ENCODE data around the gene PTPRS. TPM values are rescaled to one million over a fixed set of nuclear protein-coding genes. Genes with fewer than 3 reads are reported as not detected.
A peak's percentile ranks its signal among the peaks of the same experiment; 100 is the strongest.
"Not testable (repeated sequence)": the region's sequence is repeated elsewhere in the genome, so short reads cannot be mapped to it uniquely, and the experiment has no call there.

The PTPRS gene
- total RNA-seq, 1 donor from 2014 or later: 1,064 TPM

DNA sequence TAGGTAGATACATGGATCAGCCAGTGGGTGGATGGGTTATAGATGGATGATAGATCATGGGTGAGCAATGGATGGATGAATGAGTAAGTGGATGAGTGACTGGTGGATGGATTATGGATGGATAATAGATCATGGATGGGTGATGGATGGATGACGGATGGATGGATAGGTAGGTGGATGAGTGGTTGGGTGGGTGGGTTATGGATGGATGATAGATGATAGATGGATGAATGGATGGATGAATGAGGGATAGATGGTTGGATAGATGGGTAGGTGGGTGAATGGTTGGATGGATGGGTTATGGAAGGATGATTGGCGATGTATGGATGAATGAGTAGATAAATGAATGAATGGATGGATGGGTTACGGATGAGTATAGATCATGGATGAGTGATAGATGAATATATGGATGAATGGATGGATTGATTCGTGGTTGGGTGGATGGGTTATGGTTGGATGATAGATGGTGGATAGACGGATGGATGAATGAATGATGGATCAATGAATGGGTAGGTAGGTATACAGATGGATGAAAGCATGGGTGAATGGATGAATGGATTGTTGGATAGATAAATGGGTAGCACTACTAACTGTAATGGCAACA is 27.0 kb upstream of the PTPRS start:
- peaks cover 4% of the 10 kb centered on the region for H3K27me3 Mint-ChIP-seq (ENCODE audit: unreplicated experiment)

DNA sequence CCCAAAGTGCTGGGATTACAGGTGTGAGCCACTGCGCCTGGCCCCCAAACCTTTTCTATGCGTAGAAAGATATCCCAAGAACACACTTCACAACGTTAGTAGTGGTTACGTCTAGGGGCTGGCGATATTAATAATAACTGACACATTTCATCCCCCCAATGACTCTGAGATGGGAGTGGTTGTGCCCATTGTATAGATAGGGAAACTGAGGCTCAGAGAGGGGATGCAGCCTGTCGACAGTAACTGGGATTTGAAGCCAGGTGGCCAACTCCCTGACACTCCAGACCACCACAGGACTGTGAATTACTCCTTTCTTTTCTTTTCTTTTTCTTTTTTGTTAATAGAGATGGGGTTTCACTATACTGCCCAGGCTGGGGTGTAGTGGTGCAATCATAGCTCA is 25.3 kb upstream of the PTPRS start:
- no peak for DNase-seq
- Mint-ChIP-seq H3K27ac (ENCODE audit: unreplicated experiment) (no peak overlapping the region), H3K36me3 (ENCODE audit: unreplicated experiment) (no peaks in the 10 kb centered on the region), H3K4me3 (ENCODE audit: unreplicated experiment) (no peak overlapping the region), H3K9me3 (ENCODE audit: unreplicated experiment) (peaks cover 4% of the 10 kb centered on the region), H3K4me1 (ENCODE audit: low read depth, unreplicated experiment) (peaks cover 3% of the 10 kb centered on the region), H3K27me3 (ENCODE audit: unreplicated experiment) (no peaks in the 10 kb centered on the region)
- TF ChIP-seq, protein P1, sequence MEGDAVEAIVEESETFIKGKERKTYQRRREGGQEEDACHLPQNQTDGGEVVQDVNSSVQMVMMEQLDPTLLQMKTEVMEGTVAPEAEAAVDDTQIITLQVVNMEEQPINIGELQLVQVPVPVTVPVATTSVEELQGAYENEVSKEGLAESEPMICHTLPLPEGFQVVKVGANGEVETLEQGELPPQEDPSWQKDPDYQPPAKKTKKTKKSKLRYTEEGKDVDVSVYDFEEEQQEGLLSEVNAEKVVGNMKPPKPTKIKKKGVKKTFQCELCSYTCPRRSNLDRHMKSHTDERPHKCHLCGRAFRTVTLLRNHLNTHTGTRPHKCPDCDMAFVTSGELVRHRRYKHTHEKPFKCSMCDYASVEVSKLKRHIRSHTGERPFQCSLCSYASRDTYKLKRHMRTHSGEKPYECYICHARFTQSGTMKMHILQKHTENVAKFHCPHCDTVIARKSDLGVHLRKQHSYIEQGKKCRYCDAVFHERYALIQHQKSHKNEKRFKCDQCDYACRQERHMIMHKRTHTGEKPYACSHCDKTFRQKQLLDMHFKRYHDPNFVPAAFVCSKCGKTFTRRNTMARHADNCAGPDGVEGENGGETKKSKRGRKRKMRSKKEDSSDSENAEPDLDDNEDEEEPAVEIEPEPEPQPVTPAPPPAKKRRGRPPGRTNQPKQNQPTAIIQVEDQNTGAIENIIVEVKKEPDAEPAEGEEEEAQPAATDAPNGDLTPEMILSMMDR (IDR thresholded peaks at IDR 0.05; ENCODE audit: partially characterized antibody, unreplicated experiment): no peak

More for the DNA sequence above, 27.0 kb upstream of the PTPRS start:
- H3K4me1 Mint-ChIP-seq (ENCODE audit: low read depth, unreplicated experiment): peaks cover 3% of the 10 kb centered on the region
- H3K27ac Mint-ChIP-seq (ENCODE audit: unreplicated experiment): no peak overlapping the region
- peaks cover 5% of the 10 kb centered on the region for H3K9me3 Mint-ChIP-seq (ENCODE audit: unreplicated experiment)
- no peaks in the 10 kb centered on the region for H3K36me3 Mint-ChIP-seq (ENCODE audit: unreplicated experiment)
- TF ChIP-seq, protein P1 (IDR thresholded peaks at IDR 0.05; ENCODE audit: partially characterized antibody, unreplicated experiment): no peak
- no peak overlapping the region for H3K4me3 Mint-ChIP-seq (ENCODE audit: unreplicated experiment)
- DNase-seq: no peak

DNA sequence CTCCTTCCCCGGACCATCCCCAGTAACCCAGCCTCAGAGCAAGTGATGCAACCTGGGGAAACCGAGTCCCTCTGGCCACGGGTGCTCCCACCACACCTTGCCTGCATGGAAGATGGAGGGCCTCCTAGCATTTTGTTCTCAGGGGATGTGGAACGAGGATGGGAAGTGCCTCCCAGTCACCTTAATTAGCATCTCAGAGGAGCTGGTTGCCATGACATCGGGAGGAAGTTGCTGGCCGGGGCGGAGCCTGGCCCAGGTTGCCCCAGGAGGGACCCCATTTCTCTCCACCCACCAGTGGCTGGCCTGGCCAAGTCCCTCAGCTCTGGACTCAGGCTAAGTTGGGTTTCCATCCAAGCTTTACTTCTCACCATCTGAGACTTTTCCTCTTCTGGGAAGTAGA is 24.1 kb upstream of the PTPRS start:
- peak; percentile 41 for DNase-seq
- TF ChIP-seq, protein P1 (IDR thresholded peaks at IDR 0.05; ENCODE audit: partially characterized antibody, unreplicated experiment): no peak
- peaks cover 3% of the 10 kb centered on the region for H3K4me1 Mint-ChIP-seq (ENCODE audit: low read depth, unreplicated experiment)
- no peak overlapping the region for H3K27ac Mint-ChIP-seq (ENCODE audit: unreplicated experiment)
- no peaks in the 10 kb centered on the region for H3K27me3 Mint-ChIP-seq (ENCODE audit: unreplicated experiment)
- no peak overlapping the region for H3K4me3 Mint-ChIP-seq (ENCODE audit: unreplicated experiment)
- H3K9me3 Mint-ChIP-seq (ENCODE audit: unreplicated experiment): peaks cover 14% of the 10 kb centered on the region
- H3K36me3 Mint-ChIP-seq (ENCODE audit: unreplicated experiment): no peaks in the 10 kb centered on the region

DNA sequence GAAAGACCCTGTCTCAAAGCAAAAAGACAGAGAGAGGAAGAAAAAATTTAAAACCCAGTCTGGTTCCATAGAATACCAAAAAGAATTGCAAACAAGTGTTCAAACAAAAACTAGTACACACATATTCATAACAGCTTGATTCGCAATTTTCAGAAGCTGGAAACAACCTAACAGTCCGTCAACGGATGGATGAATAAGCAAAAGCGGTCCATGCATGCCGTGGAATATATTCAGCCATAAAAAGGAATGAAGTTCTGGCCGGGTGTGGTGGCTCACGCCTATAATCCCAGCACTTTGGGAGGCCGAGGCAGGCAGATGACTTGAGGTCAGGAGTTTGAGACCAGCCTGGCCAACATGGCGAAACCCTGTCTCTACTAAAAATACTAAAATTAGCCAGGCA is 21.2 kb upstream of the PTPRS start:
- H3K9me3 Mint-ChIP-seq (ENCODE audit: unreplicated experiment): peaks cover 17% of the 10 kb centered on the region
- H3K4me1 Mint-ChIP-seq (ENCODE audit: low read depth, unreplicated experiment); H3K27me3 Mint-ChIP-seq (ENCODE audit: unreplicated experiment); H3K4me3 Mint-ChIP-seq (ENCODE audit: unreplicated experiment); DNase-seq; H3K27ac Mint-ChIP-seq (ENCODE audit: unreplicated experiment); H3K36me3 Mint-ChIP-seq (ENCODE audit: unreplicated experiment): not testable (repeated sequence)

- no peak overlapping the region for H3K4me3 Mint-ChIP-seq (ENCODE audit: unreplicated experiment)
- H3K36me3 Mint-ChIP-seq (ENCODE audit: unreplicated experiment): no peaks in the 10 kb centered on the region
- peaks cover 3% of the 10 kb centered on the region for H3K4me1 Mint-ChIP-seq (ENCODE audit: low read depth, unreplicated experiment)
- no peak for DNase-seq
- TF ChIP-seq, protein P1 (IDR thresholded peaks at IDR 0.05; ENCODE audit: partially characterized antibody, unreplicated experiment): no peak
- peaks cover 3% of the 10 kb centered on the region for H3K27me3 Mint-ChIP-seq (ENCODE audit: unreplicated experiment)
- peaks cover 17% of the 10 kb centered on the region for H3K9me3 Mint-ChIP-seq (ENCODE audit: unreplicated experiment)
- H3K27ac Mint-ChIP-seq (ENCODE audit: unreplicated experiment): no peak overlapping the region
Measured at GRCh38 chr19:5361407-5361806, 20.8 kb upstream of the PTPRS start.

All from glutamatergic neuron (in vitro differentiated cells).